ENCODE results near the gene ISG15.
"Not testable (repeated sequence)": the region's sequence is repeated elsewhere in the genome, so short reads cannot be mapped to it uniquely, and the experiment has no call there.

The ISG15 gene

GRCh38 chr1:1030867-1031658 lies 17.8 kb downstream of the ISG15 start:
- DNase-seq, result not testable (repeated sequence)

DNA sequence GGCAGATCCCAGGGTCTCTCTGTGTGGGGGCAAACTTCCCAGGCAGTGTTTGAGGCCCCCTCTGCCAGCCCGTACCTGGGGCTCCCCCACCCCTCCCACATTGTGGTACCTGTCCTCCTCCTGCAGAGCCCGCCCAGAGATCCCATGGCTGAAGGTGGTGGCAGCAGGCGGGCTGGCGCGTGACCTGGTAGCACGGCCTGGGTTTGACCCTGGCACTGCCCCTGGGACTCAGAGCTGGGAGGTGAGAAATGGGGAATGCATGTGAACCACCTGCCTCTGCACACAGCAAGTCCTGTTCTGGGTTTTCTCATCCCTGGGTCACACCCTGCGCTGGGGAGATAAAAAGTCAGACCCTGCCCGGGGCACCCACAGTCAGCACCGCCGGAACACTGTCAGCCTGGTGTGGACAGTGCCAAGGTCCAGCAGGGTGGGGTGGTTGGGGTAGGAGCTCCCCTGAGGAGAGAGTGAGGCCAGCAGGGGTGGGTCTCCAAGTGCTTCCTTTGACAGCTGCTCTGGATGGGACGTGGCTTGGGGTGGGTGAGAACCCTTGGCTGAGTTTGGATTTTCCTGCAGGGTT lies 18.4 kb downstream of the ISG15 start:
- no peak for DNase-seq

DNA sequence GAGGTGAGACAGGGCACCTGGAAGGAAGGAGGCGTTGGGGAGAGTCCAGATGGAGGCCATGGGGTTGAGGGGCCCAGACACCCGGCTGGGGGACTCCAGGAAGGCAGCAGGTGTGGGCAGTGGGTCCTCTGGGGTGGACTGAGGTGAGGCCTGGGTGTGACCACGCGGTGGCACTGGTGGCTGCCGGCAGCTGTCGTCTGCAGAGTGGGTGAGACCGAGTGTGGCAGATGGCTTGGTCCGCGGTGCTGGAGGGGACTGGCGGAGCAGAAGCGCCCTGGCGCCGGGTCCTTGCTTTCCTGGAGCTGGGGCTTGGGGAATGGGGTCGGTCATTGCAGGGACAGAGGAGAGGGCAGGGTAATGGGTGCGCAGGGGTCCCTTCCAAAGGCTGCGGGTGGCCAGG lies 19.1 kb downstream of the ISG15 start:
- DNase-seq, result no peak

GRCh38 chr1:1033009-1033587 lies 19.8 kb downstream of the ISG15 start:
- peak; percentile 52 to 85 (median 81) for DNase-seq

DNA sequence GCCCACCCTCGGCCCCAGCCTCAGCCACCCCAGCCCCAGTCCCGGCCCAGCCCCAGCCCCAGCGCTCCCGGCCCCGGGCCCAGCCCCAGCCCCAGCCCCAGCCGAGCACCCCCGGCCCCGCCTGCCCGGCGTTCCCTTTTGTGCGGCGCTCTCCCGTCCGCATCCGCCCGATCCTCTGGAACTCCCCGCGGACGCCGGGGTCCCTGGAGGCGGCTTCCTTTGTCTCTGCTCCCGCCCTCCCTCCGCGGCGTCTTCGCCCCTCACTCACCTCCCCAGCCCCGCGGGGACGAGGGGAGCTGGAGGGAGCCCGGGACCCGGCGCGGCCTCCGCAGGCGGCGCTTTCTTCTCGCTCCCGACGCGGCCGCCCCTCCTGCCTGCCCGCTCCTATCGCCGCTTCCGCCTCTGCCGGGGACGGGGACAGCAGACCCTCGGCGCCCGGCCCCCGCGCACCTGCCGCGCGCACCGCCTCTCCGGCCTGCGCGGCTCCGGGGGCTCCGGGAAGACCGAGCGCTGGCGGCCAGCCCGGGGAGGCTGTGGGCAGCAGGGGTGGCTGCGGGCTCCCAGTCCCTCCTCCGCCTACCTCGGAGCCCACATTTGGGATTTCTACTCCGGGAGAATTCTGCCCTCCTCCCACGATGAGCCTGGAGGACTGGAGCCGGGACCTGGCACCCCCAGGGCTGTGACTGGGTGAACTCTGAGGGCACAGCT lies 20.6 kb downstream of the ISG15 start:
- peak in 1 of 6 experiments; percentile 24 for DNase-seq

DNA sequence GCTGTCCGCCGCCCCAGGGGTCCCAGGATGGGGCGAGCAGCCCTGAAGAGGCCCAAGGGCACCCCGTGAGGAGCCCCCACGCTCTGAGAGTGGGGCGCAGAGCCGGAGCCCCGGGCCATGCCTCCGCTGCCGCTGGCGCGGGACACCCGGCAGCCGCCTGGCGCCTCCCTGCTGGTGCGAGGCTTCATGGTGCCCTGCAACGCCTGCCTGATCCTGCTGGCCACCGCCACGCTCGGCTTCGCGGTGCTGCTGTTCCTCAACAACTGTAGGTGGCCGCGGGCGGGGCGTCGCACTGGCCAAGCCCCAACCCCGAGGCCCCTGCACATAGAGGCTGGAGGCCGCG lies 21.1 kb downstream of the ISG15 start:
- peak in 1 of 6 experiments; percentile 13 for DNase-seq

GRCh38 chr1:1035291-1035943 lies 22.1 kb downstream of the ISG15 start:
- DNase-seq, result no peak

DNA sequence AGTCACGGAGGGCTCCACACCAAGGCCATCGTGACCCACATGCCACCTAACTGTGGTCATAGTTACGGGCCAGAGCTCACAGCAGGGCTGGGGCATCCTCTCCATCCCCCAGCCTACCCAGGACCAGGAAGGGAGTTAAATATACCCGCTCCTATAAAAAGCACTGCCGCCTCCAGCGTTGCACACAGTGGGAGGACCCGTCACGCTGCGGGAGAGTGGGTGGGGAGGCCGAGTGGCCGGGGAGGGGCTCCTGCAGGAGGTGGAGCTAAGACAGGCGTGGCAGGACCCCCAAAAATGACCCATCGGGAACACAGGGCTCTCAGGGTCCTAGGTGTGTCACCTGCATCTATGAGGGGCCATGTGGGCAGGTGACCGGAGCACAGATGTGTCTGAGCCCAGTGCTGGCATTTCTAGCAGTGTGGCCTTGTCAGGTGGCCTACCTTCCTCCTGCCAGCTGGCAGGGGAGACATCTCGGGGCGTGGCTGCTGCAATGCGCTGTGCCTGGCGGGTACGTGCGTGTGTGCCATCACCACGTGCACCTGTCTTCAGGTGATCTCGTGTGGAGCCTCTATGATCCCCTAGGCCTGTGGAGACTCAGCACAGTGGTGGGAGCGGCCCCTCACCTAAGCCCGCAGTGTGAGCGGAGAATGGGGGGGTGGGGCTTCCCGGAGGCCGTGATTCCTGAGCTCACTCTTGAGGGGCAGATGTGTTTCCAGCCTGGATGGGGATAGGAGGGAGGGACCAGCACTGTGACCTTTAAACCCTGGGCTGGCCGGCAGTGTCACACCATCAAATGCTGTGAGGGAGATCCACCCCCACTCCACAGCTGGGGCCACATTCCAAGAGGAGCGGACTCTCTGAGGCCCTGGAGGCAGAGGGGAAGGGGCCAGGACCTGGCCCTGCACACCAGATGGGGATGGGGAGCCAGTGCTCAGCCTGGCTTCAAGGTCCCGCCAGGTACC lies 24.4 kb downstream of the ISG15 start:
- no peak for DNase-seq

DNA sequence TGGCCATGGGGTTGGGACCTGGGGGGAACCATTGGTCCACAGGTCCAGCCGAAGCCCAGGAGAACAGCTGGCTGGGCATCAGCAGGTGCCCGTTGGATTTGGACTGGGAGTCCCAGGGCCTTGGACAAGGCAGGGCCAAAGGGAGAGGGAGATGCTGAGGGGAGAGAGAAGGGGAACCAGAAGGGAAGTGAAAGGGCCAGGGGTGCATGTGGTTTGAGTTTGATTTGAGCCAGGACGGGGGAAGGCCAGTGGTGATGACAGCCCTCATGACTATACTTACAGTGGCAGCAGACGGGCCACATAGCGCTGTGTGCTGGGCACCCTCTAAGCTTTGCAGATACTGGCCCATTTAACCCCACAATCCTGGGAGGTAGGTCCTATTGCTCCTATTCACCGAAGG lies 25.4 kb downstream of the ISG15 start:
- DNase-seq, result no peak

DNA sequence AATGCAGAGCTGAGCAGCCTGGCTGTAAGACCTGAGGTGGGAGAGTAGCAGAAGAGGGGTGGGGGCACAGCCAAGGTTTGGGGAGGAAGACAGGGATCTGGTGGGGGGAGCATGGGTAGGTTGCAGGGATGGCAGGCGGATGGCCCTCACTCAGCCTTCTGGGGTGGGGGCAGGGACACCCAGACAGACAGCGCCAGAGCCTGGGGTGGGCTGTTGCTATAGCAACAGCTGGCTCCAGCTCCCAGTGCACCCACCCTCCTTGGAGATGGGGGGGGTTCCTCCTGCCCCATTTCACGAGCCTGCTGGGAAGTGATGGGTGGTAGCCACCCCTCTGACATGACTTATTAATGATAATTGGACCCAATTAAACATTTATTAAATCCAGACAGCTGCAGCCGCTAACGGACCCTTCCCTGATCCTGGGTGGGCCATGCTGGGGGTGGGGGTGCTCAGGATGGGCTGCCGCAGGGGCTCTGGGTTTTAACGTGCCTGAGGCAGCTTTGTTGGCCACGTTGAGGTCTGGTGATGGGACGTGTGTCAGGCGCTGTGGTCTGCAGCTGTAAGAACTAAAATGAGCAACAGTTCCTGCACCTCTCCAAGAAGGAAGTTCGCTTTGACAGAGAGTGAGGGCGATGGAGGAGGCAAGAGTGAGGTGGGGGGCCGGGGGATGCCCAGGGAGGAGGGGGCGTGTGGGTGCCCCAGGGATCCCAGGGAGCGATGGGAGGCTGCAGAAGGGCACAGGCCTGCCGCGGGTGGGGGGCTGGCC lies 26.0 kb downstream of the ISG15 start:
- DNase-seq, result no peak

DNA sequence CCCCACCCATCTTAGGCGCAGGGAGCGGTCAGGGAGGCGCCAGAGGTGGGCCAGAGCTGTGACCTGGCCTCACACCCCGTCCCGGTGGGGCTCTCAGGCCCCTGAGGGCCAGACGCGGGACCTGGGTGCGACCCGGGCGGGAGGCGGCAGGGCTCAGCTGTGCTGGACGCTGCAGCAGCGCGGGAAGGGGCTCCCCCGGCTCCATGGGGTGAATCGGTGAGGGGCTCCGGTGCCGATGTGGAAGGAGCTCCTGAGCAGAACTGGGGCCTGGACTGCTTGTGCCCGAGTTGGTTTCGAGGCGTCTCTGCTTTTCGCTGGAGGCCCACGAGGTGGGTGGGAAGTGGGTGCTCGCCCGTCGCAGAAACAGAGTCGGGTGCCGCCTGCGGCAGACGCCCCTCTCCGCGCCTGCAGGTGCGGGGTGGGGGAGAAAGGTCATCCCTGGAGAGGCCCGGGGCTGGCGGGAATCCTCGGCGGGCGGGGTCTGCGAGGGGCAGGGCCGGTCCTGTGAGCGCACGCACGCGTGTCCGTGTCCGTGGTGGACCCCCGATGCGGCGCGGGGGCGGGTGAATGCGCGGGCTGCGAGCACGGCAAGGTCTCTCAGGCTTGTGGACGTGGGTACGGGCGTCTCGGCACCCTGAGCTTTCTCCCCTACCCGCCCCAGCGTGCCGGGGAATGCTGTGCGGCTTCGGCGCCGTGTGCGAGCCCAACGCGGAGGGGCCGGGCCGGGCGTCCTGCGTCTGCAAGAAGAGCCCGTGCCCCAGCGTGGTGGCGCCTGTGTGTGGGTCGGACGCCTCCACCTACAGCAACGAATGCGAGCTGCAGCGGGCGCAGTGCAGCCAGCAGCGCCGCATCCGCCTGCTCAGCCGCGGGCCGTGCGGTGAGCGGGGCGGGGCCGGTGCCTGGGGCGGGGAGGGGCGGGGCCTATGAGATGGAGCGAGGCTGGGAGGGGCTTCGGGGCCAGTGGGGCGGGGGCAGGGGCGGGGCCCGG lies 27.0 kb downstream of the ISG15 start:
- DNase-seq, result peak; percentile 67 to 88 (median 80)

GRCh38 chr1:1041092-1041523 lies 27.8 kb downstream of the ISG15 start:
- peak in 3 of 6 experiments; percentile 44 to 62 (median 56) for DNase-seq

DNA sequence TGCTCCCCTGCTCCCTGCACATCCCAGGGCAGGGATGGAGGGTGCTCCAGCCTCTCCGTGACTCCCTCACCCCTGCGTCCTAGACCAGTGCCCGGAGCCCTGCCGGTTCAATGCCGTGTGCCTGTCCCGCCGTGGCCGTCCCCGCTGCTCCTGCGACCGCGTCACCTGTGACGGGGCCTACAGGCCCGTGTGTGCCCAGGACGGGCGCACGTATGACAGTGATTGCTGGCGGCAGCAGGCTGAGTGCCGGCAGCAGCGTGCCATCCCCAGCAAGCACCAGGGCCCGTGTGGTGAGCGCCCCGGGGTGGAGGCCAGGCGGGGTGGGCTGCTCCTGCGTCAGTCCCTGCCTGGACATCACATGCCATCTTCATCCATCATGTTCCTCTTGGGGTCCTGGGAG lies 28.6 kb downstream of the ISG15 start:
- peak in 1 of 6 experiments; percentile 20 for DNase-seq

- peak in 1 of 6 experiments; percentile 15 for DNase-seq
These were observed 29.5 kb downstream of the ISG15 start for GRCh38 chr1:1042835-1043234.

DNA sequence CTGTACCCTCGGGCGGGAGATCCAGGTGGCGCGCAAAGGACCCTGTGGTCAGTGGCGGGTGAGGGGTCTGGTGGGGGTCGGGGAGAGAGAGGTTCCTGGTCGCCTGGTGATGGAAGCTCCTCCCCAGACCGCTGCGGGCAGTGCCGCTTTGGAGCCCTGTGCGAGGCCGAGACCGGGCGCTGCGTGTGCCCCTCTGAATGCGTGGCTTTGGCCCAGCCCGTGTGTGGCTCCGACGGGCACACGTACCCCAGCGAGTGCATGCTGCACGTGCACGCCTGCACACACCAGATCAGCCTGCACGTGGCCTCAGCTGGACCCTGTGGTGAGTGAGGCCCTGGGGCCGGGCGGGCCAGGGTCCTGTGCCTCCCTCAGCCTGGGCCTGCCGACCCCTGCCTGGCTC lies 30.1 kb downstream of the ISG15 start:
- DNase-seq, result no peak

GRCh38 chr1:1043921-1044320 lies 30.6 kb downstream of the ISG15 start:
- DNase-seq, result no peak

GRCh38 chr1:1044455-1045078 lies 31.3 kb downstream of the ISG15 start:
- no peak for DNase-seq

- DNase-seq, result no peak
These were observed 31.8 kb downstream of the ISG15 start for GRCh38 chr1:1045129-1045528.

DNA sequence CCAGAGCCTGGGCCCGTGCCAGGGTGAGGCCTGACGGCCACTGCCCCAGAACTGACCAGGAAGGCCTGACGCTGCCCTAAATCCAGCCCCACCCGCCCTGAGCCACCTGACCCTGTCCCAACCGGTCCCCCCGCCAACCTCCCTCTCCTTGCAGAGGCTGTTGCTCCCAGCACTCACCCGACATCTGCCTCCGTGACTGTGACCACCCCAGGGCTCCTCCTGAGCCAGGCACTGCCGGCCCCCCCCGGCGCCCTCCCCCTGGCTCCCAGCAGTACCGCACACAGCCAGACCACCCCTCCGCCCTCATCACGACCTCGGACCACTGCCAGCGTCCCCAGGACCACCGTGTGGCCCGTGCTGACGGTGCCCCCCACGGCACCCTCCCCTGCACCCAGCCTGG lies 32.9 kb downstream of the ISG15 start:
- no peak for DNase-seq

All from stimulated activated naive CD4-positive, alpha-beta T cell (primary cell).